HepG2 (cell line): ENCODE data around the gene NT5C3B. TPM values are rescaled to one million over a fixed set of nuclear protein-coding genes. Genes with fewer than 3 reads are reported as not detected.
A peak's percentile ranks its signal among the peaks of the same experiment; 100 is the strongest.

Experiments used
- BRF2 ChIP-seq: sonication (generic); formaldehyde crosslinking; IDR thresholded peaks from 2 replicates; pipeline ENCODE4 v1.8.1; 2022; ENCODE audit warnings: mild to moderate bottlenecking, missing genetic modification reagents
- CEBPZ ChIP-seq: IDR thresholded peaks from 2 replicates; pipeline ENCODE4 v1.6.1; 2012; ENCODE audit warnings: low read length, improper control_type of control experiment
- CHD2 ChIP-seq: IDR thresholded peaks from 2 replicates; pipeline ENCODE4 v1.6.1; 2011; ENCODE audit warnings: low read depth, low read length, improper control_type of control experiment
- EZH2 ChIP-seq: conservative IDR thresholded peaks from 2 replicates; pipeline ENCODE4 v1.6.1; 2012; ENCODE audit warnings: mild to moderate bottlenecking, low read depth, low read length, moderate library complexity
- HNF4G ChIP-seq, 2 experiments: sonication (generic) in 1 of 2; formaldehyde crosslinking in 1 of 2; IDR thresholded peaks; 2 replicates each; pipeline versions ENCODE4 v1.4.0 to v1.6.1; 2011 to 2020; ENCODE audit warnings: borderline replicate concordance in 2 of 2, low read depth in 2 of 2, mild to moderate bottlenecking in 2 of 2, low read length in 1 of 2, missing genetic modification reagents in 1 of 2, moderate library complexity in 1 of 2
- MAFK ChIP-seq, 2 experiments: IDR thresholded peaks in 1 of 2; conservative IDR thresholded peaks in 1 of 2; 2 replicates each; pipeline ENCODE4 v1.6.1; 2011; ENCODE audit warnings: improper control_type of control experiment in 2 of 2, low read length in 2 of 2
- MLXIP ChIP-seq: sonication (generic); formaldehyde crosslinking; IDR thresholded peaks from 2 replicates; pipeline ENCODE4 v1.9.0; 2021; ENCODE audit warnings: missing genetic modification reagents, borderline replicate concordance
- MZF1 ChIP-seq: sonication (generic); formaldehyde crosslinking; IDR thresholded peaks from 2 replicates; pipeline ENCODE4 v1.8.1; 2023; ENCODE audit warnings: mild to moderate bottlenecking, missing genetic modification reagents, borderline replicate concordance
- NFKBIZ ChIP-seq: IDR thresholded peaks from 2 replicates; pipeline ENCODE4 v1.6.1; 2018; ENCODE audit warnings: missing genetic modification reagents, missing compliant biosample characterization
- RBFOX2 ChIP-seq: fragments of 200-400 bp; formaldehyde crosslinking; IDR thresholded peaks from 2 replicates; pipeline ENCODE4 v1.6.1; 2017; ENCODE audit warnings: low read depth, mild to moderate bottlenecking, low read length
- RELA ChIP-seq: sonication (generic); formaldehyde crosslinking; IDR thresholded peaks from 2 replicates; pipeline ENCODE4 v1.4.0; 2020; ENCODE audit warnings: missing genetic modification reagents
- RFX5 ChIP-seq: IDR thresholded peaks from 2 replicates; pipeline ENCODE4 v1.6.1; 2011; ENCODE audit warnings: low read depth, low read length, improper control_type of control experiment
- SETDB1 ChIP-seq: sonication (generic); formaldehyde crosslinking; IDR thresholded peaks from 2 replicates; pipeline ENCODE4 v1.5.1; 2020; ENCODE audit warnings: missing genetic modification reagents, mild to moderate bottlenecking, borderline replicate concordance
- ZFP36L1 ChIP-seq: sonication (generic); formaldehyde crosslinking; IDR thresholded peaks from 2 replicates; pipeline ENCODE4 v1.8.0; 2022; ENCODE audit warnings: mild to moderate bottlenecking, missing genetic modification reagents, moderate library complexity
- ZNF138 ChIP-seq: sonication (generic); formaldehyde crosslinking; IDR thresholded peaks from 2 replicates; pipeline ENCODE4 v1.5.0; 2020; ENCODE audit warnings: mild to moderate bottlenecking, low read depth, missing genetic modification reagents
- ZNF687 ChIP-seq: sonication (generic); formaldehyde crosslinking; IDR thresholded peaks from 2 replicates; pipeline ENCODE4 v1.5.1; 2020; ENCODE audit warnings: mild to moderate bottlenecking, missing genetic modification reagents, moderate library complexity
- polyA plus RNA-seq, 8 experiments: library from polyadenylated mRNA; depleted of rRNA in 3 of 8; stranded (reverse) in 7 of 8; unstranded in 1 of 8; fragments of >200 nt; fragmentation: Illumina TruSeq in 4 of 8; extraction: Trizol in 4 of 8; gene quantifications; 2 replicates each; pipeline versions ENCODE4 v1.2.1 to v1.2.3, GENCODE V29; 2011 to 2016; ENCODE audit warnings: low read depth in 4 of 8, missing spikeins in 1 of 8, mixed read lengths in 1 of 8; ENCODE audit not compliant: insufficient read depth in 1 of 8
- total RNA-seq, 5 experiments: library from RNA; depleted of rRNA; stranded (reverse); fragments of >200 nt; fragmentation: Illumina TruSeq; extraction: Trizol; gene quantifications; 2 replicates each; pipeline ENCODE4 v1.2.3, GENCODE V29; 2016; ENCODE audit warnings: low read depth in 1 of 5

The NT5C3B gene
- total and polyA plus RNA-seq, 2 of the 13 experiments (the other 11 are each of a cell fraction or from before 2014, with no cell fraction given): 104 to 126 TPM

- TF ChIP-seq MLXIP (CRISPR knock-in tag) (no peak), RBFOX2 (peak; percentile 97), MAFK (conservative IDR thresholded peaks at IDR 0.05 in 1 of 2, IDR thresholded peaks at IDR 0.05 in 1 of 2; ENCODE audit: low read length in 2 of 2) (no peak), HNF4G (IDR thresholded peaks at IDR 0.05; ENCODE audit: borderline replicate concordance, low read depth, low read length) (peak; percentile 29; the same call in 1 of the 2 replicates), HNF4G (CRISPR knock-in tag; IDR thresholded peaks at IDR 0.05; ENCODE audit: borderline replicate concordance, low read depth) (peak; percentile 49; the same call in 1 of the 2 replicates), ZFP36L1 (CRISPR knock-in tag) (no peak), BRF2 (CRISPR knock-in tag) (no peak; the same call in 1 of the 2 replicates), ZNF687 (peak; percentile 96), RFX5 (0 out of 2 replicates have a peak, but pooled peaks have one; percentile 10), NFKBIZ (peak; percentile 68; the same call in 1 of the 2 replicates), CHD2 (0 out of 2 replicates have a peak, but pooled peaks have one; percentile 20), EZH2 (no peak), ZNF138 (CRISPR knock-in tag) (peak; percentile 86; the same call in 1 of the 2 replicates), RELA (CRISPR knock-in tag) (no peak), SETDB1 (CRISPR knock-in tag) (no peak), CEBPZ (no peak), MZF1 (CRISPR knock-in tag) (no peak)
These were observed 29.0 kb upstream of the NT5C3B start, which contains the start of gene KLHL11 (continued) for GRCh38 chr17:41864836-41865595.
